DOHH2 (cell line): Measurements from ENCODE around the gene SLC8A1.

Source experiments
- CTCF ChIP-seq: fragments of 200-600 bp; sonication (generic); IDR thresholded peaks from one replicate; pipeline ENCODE4 v1.5.1; 2014; ENCODE audit warnings: antibody characterized with exemption, mild to moderate bottlenecking, low read depth, low read length; ENCODE audit not compliant: poor library complexity, severe bottlenecking
- EZH2phosphoT487 ChIP-seq: fragments of 200-600 bp; sonication (generic); IDR thresholded peaks from 2 replicates; pipeline ENCODE4 v1.6.1; 2017; ENCODE audit warnings: borderline replicate concordance, mild to moderate bottlenecking, antibody characterized with exemption, low read length, moderate library complexity, mixed read lengths

GRCh38 chr2:40359811-40360210, 92.1 kb downstream of the SLC8A1 start:
- TF ChIP-seq CTCF (no peak), EZH2phosphoT487 (no peak)
